ENCODE data around the gene HAL. TPM values are rescaled to one million over a fixed set of nuclear protein-coding genes. Genes with fewer than 3 reads are reported as not detected.

Gene HAL
- total RNA-seq, 1 donor = 0.36 TPM

DNA sequence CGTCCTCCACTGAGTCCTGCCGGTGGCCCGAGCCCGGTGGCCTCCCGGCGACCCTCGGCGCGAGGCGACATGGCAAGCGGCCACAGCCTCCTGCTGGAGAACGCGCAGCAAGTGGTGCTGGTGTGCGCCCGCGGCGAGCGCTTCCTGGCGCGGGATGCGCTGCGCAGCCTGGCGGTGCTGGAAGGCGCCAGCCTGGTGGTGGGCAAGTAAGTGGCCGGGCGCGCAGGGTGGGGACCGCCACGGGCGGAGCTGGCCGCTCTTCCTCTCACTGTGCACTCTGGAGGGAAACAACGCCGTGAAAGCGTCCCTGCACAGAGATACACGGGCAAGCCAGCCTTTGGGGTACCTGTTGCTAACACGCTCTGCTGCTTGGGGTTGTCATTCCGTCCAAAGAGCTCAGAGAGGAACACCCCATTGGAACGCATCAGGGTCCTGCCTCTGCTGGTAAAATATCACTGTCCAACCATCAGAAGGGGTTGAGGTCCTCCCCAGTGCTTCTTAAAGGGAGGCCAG is 52.8 kb downstream of the HAL start, which contains the start of gene AMDHD1:
TSS of gene AMDHD1 (plus strand) at position 2 of the 513 bp plus-strand sequence. CDS start at position 70, 68 bp downstream.
- no peak for TF ChIP-seq CTCF (IDR thresholded peaks at IDR 0.05; ENCODE audit: extremely low read depth, low read depth, low read length)
- H3K79me2 ChIP-seq (ENCODE audit: insufficient read depth, low read length) = no peaks in the 10 kb centered on the region
- no peak within 1 kb of the TSS for H3K27ac ChIP-seq (ENCODE audit: low read depth, low read length)
- H3K4me1 ChIP-seq (ENCODE audit: insufficient read depth, low read length) = peaks cover 3% of the 10 kb centered on the region
- peak within 1 kb of the TSS; percentile 73 for H2AFZ ChIP-seq (ENCODE audit: low read length)
- peak within 1 kb of the TSS; percentile 78 for H3K4me3 ChIP-seq (ENCODE audit: insufficient read depth, low read length)
- peak within 1 kb of the TSS; percentile 77 for H3K4me2 ChIP-seq (ENCODE audit: insufficient read depth, low read length)
- no peaks in the 10 kb centered on the region for H4K20me1 ChIP-seq (ENCODE audit: insufficient read depth, low read length)
- no peaks in the 10 kb centered on the region for H3K36me3 ChIP-seq (ENCODE audit: insufficient read depth, low read length)
- DNase-seq (ENCODE audit: insufficient read length, low spot score, missing footprints) = peak; percentile 97
- H3K27me3 ChIP-seq (ENCODE audit: insufficient read depth, low read length) = no peaks in the 10 kb centered on the region
- no peaks in the 10 kb centered on the region for H3K9me3 ChIP-seq (ENCODE audit: low read depth, low read length)

DNA sequence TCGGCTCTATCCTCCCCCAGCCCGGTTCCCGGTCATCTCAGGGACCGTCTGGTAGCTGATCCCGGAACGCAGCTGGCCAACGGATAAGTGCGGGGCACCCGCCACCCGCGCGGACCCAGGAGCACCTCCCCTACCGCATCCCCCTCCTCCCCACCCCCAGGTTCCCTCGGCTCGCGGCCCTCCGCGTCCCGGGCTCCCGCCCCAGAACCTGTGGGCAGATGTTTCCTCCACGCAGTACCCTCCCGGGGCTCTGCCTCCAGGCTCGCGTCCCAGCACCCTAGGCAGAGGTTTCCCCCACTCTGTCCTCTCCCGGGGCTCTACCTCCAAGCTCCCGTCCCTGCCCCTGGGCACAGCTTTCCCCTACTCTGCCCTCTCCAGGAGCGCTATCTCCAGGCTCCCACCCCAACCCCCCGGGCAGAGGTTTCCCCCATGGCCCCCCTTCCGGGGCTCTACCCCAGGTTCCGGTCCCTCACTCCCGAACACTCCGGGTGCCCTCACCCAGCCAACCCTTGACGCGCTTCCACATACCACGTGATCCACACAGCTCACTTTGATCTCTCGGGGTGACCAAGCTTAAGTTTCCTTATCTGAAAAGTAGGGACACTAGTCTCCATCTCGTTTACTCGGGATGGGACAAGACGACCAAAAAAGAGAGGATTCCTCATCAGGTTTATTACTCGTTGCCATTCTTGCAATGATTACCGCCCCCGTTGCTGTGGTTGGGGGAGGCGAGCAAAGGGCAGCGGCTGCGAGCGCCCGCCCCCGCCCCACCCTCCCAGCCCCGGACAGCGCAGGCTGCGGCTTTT is 53.4 kb downstream of the HAL start, which contains the start of gene CCDC38:
TSS of gene CCDC38 (minus strand) at position 91 of the 806 bp plus-strand sequence. CDS start 6,105 bp downstream, outside the sequence.
- Histone ChIP-seq H3K9me3 (ENCODE audit: low read depth, low read length) (no peaks in the 10 kb centered on the region), H3K27ac (ENCODE audit: low read depth, low read length) (no peak within 1 kb of the TSS), H3K27me3 (ENCODE audit: insufficient read depth, low read length) (no peaks in the 10 kb centered on the region), H3K36me3 (ENCODE audit: insufficient read depth, low read length) (no peaks in the 10 kb centered on the region), H3K4me1 (ENCODE audit: insufficient read depth, low read length) (peaks cover 3% of the 10 kb centered on the region), H3K4me3 (ENCODE audit: insufficient read depth, low read length) (peak within 1 kb of the TSS; percentile 78), H3K4me2 (ENCODE audit: insufficient read depth, low read length) (peak within 1 kb of the TSS; percentile 77), H2AFZ (ENCODE audit: low read length) (peak within 1 kb of the TSS; percentile 73), H3K79me2 (ENCODE audit: insufficient read depth, low read length) (no peaks in the 10 kb centered on the region), H4K20me1 (ENCODE audit: insufficient read depth, low read length) (no peaks in the 10 kb centered on the region)
- peak; percentile 99 for DNase-seq (ENCODE audit: insufficient read length, low spot score, missing footprints)
- TF ChIP-seq CTCF (IDR thresholded peaks at IDR 0.05; ENCODE audit: extremely low read depth, low read depth, low read length) = no peak

DNA sequence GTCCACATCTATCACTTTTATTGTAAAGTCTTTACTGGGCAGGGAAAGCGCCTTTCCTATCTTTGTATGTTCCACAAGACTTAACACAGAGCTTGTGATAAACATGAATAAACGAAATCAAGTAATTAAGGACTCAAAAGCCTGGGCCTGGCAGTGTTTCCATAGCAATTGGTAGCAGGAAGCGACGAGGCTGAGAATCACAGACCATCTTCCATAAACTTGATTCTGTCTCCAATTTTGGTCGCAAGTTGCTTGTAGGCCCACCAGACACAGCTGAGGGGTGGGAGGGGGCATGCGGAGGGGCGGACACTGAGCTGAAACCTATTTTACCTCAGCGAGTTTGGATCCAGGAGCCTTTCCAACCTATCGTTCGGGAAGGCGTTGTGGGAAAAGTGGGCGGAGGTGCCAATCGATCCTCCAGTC is 54.0 kb downstream of the HAL start:
- H3K36me3 ChIP-seq (ENCODE audit: insufficient read depth, low read length) = no peaks in the 10 kb centered on the region
- H3K9me3 ChIP-seq (ENCODE audit: low read depth, low read length) = no peaks in the 10 kb centered on the region
- no peaks in the 10 kb centered on the region for H3K79me2 ChIP-seq (ENCODE audit: insufficient read depth, low read length)
- H3K4me3 ChIP-seq (ENCODE audit: insufficient read depth, low read length) = peak overlapping the region; percentile 78
- H3K4me2 ChIP-seq (ENCODE audit: insufficient read depth, low read length) = peak overlapping the region; percentile 77
- no peaks in the 10 kb centered on the region for H4K20me1 ChIP-seq (ENCODE audit: insufficient read depth, low read length)
- DNase-seq (ENCODE audit: insufficient read length, low spot score, missing footprints) = peak; percentile 31
- peak overlapping the region; percentile 73 for H2AFZ ChIP-seq (ENCODE audit: low read length)
- H3K27me3 ChIP-seq (ENCODE audit: insufficient read depth, low read length) = no peaks in the 10 kb centered on the region
- no peak for TF ChIP-seq CTCF (IDR thresholded peaks at IDR 0.05; ENCODE audit: extremely low read depth, low read depth, low read length)
- peaks cover 3% of the 10 kb centered on the region for H3K4me1 ChIP-seq (ENCODE audit: insufficient read depth, low read length)
- H3K27ac ChIP-seq (ENCODE audit: low read depth, low read length) = no peak overlapping the region

DNA sequence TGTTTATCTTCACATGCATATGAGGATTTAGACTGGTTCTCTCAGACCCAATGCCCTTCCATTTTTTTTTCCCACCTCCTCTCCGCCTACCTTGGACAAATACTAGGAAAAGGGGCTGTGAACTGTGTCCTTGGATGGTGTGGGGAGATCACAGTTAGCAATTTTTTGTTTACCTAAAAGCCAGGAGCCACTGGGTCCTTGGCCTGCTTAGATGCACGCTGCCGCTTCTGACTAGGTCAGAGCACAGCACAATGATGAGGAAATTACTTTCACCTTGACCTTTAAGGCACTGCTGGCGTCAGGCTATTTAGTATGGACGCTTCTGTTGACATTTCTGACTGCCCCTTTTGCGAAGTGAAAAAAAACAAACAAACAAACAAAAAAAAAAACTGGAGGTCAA is 55.6 kb downstream of the HAL start:
- H3K27me3 ChIP-seq (ENCODE audit: insufficient read depth, low read length) = no peaks in the 10 kb centered on the region
- no peak for TF ChIP-seq CTCF (IDR thresholded peaks at IDR 0.05; ENCODE audit: extremely low read depth, low read depth, low read length)
- H4K20me1 ChIP-seq (ENCODE audit: insufficient read depth, low read length) = no peaks in the 10 kb centered on the region
- H3K36me3 ChIP-seq (ENCODE audit: insufficient read depth, low read length) = no peaks in the 10 kb centered on the region
- H3K79me2 ChIP-seq (ENCODE audit: insufficient read depth, low read length) = no peaks in the 10 kb centered on the region
- no peak overlapping the region for H3K4me2 ChIP-seq (ENCODE audit: insufficient read depth, low read length)
- H3K27ac ChIP-seq (ENCODE audit: low read depth, low read length) = no peak overlapping the region
- DNase-seq (ENCODE audit: insufficient read length, low spot score, missing footprints) = no peak
- H3K9me3 ChIP-seq (ENCODE audit: low read depth, low read length) = no peaks in the 10 kb centered on the region
- H3K4me3 ChIP-seq (ENCODE audit: insufficient read depth, low read length) = no peak overlapping the region
- H2AFZ ChIP-seq (ENCODE audit: low read length) = no peak overlapping the region
- peaks cover 3% of the 10 kb centered on the region for H3K4me1 ChIP-seq (ENCODE audit: insufficient read depth, low read length)
